ENCODE measurements around the gene METTL2B.
"Not testable (repeated sequence)": the region's sequence is repeated elsewhere in the genome, so short reads cannot be mapped to it uniquely, and the experiment has no call there.

GRCh38 chr7:128511692-128512091 is 35.1 kb downstream of the METTL2B start:
- not testable (repeated sequence) for TF ChIP-seq ZNF274 (IDR thresholded peaks at IDR 0.05; ENCODE audit: low read depth, low read length); YY1 (IDR thresholded peaks at IDR 0.05; ENCODE audit: insufficient read depth, insufficient read length)
